ACC112 (cell line): ENCODE results near the gene ABTB1.
A peak's percentile ranks its signal among the peaks of the same experiment; 100 is the strongest.

Source experiments
- H2AFZ ChIP-seq: fragments of 200-600 bp; sonication (generic); one replicate; pipeline ENCODE4 v1.6.0; 2017; ENCODE audit warnings: antibody characterized with exemption, low read length; ENCODE audit not compliant: unreplicated experiment
- H3K27ac ChIP-seq: fragments of 200-600 bp; sonication (generic); 2 replicates; pipeline ENCODE4 v1.5.1; 2014; ENCODE audit warnings: low read depth, mild to moderate bottlenecking, antibody characterized with exemption, low read length, moderate library complexity
- H3K27me3 ChIP-seq: fragments of 200-600 bp; sonication (generic); 2 replicates; pipeline ENCODE4 v1.6.1; 2014; ENCODE audit warnings: mild to moderate bottlenecking, antibody characterized with exemption, low read length, moderate library complexity, mixed read lengths; ENCODE audit not compliant: insufficient read depth
- H3K36me3 ChIP-seq: fragments of 200-600 bp; sonication (generic); 2 replicates; pipeline ENCODE4 v1.6.1; 2016; ENCODE audit warnings: mild to moderate bottlenecking, antibody characterized with exemption, low read length, moderate library complexity, mixed read lengths; ENCODE audit not compliant: insufficient read depth
- H3K4me1 ChIP-seq: fragments of 200-600 bp; sonication (generic); one replicate; pipeline ENCODE4 v1.6.1; 2016; ENCODE audit warnings: low read length, mixed read lengths; ENCODE audit not compliant: insufficient read depth, unreplicated experiment, control insufficient read depth
- H3K4me3 ChIP-seq: fragments of 200-600 bp; sonication (generic); 2 replicates; pipeline ENCODE4 v1.5.1; 2014; ENCODE audit warnings: mild to moderate bottlenecking, low read depth, low read length
- H3K79me2 ChIP-seq: fragments of 200-600 bp; sonication (generic); one replicate; pipeline ENCODE4 v1.6.0; 2016; ENCODE audit warnings: low read length; ENCODE audit not compliant: control insufficient read depth, unreplicated experiment, insufficient read depth

ABTB1 gene

GRCh38 chr3:127672429-127673190 lies at the start of gene ABTB1:
ABTB1 (plus strand) TSS chr3:127672952; CDS start chr3:127673026, 74 bp downstream.
- H3K4me3 ChIP-seq: peak within 1 kb of the TSS; percentile 99
- H3K27me3 ChIP-seq: no peaks in the 10 kb centered on the region
- H3K4me1 ChIP-seq: no peaks in the 10 kb centered on the region
- peak within 1 kb of the TSS; percentile 64; the same call in 1 of the 2 replicates for H3K27ac ChIP-seq
- H3K36me3 ChIP-seq: no peaks in the 10 kb centered on the region
- peak within 1 kb of the TSS; percentile 97 for H2AFZ ChIP-seq
- H3K79me2 ChIP-seq: no peaks in the 10 kb centered on the region

- Histone ChIP-seq H3K4me1 (no peaks in the 10 kb centered on the region), H3K27me3 (peaks cover 8% of the 10 kb centered on the region; the same call in 1 of the 2 replicates), H2AFZ (no peak overlapping the region), H3K27ac (no peak overlapping the region), H3K4me3 (no peak overlapping the region), H3K79me2 (no peaks in the 10 kb centered on the region), H3K36me3 (peaks cover 7% of the 10 kb centered on the region; the same call in 1 of the 2 replicates)
These were observed 48.7 kb upstream of the ABTB1 start for GRCh38 chr3:127624063-127624462.

GRCh38 chr3:127625821-127626220 lies 46.9 kb upstream of the ABTB1 start:
- peaks cover 7% of the 10 kb centered on the region for H3K4me1 ChIP-seq
- no peak overlapping the region for H3K4me3 ChIP-seq
- peaks cover 15% of the 10 kb centered on the region for H3K27me3 ChIP-seq
- no peak overlapping the region for H3K27ac ChIP-seq
- H2AFZ ChIP-seq: no peak overlapping the region
- H3K36me3 ChIP-seq: peaks cover 5% of the 10 kb centered on the region; the same call in 1 of the 2 replicates
- H3K79me2 ChIP-seq: peaks cover 2% of the 10 kb centered on the region

GRCh38 chr3:127628426-127628787 lies 44.3 kb upstream of the ABTB1 start:
- H2AFZ ChIP-seq: no peak overlapping the region
- H3K4me1 ChIP-seq: peaks cover 7% of the 10 kb centered on the region
- no peaks in the 10 kb centered on the region for H3K36me3 ChIP-seq
- peak overlapping the region; percentile 55 for H3K4me3 ChIP-seq
- peaks cover 2% of the 10 kb centered on the region for H3K79me2 ChIP-seq
- H3K27ac ChIP-seq: no peak overlapping the region
- peaks cover 15% of the 10 kb centered on the region for H3K27me3 ChIP-seq

- H3K4me3 ChIP-seq: peak within 1 kb of the TSS; percentile 86
- H3K79me2 ChIP-seq: peaks cover 2% of the 10 kb centered on the region
- H3K36me3 ChIP-seq: no peaks in the 10 kb centered on the region
- no peak within 1 kb of the TSS for H3K27ac ChIP-seq
- H3K4me1 ChIP-seq: peaks cover 7% of the 10 kb centered on the region
- H2AFZ ChIP-seq: peak within 1 kb of the TSS; percentile 88
- H3K27me3 ChIP-seq: peaks cover 15% of the 10 kb centered on the region
These were observed 43.8 kb upstream of the ABTB1 start, which contains the start of gene PODXL2 for GRCh38 chr3:127628788-127629466. PODXL2 (plus strand) TSS chr3:127629185; CDS start chr3:127629220, 35 bp downstream.

- Histone ChIP-seq H3K36me3 (no peaks in the 10 kb centered on the region), H2AFZ (peak overlapping the region; percentile 88), H3K27me3 (peaks cover 15% of the 10 kb centered on the region)
These were observed 43.0 kb upstream of the ABTB1 start for GRCh38 chr3:127629467-127630403.

GRCh38 chr3:127630811-127631714 lies 41.7 kb upstream of the ABTB1 start:
- peaks cover 2% of the 10 kb centered on the region for H3K79me2 ChIP-seq
- H3K36me3 ChIP-seq: no peaks in the 10 kb centered on the region
- peaks cover 15% of the 10 kb centered on the region for H3K27me3 ChIP-seq
- peaks cover 7% of the 10 kb centered on the region for H3K4me1 ChIP-seq
- H2AFZ ChIP-seq: no peak overlapping the region
- H3K4me3 ChIP-seq: no peak overlapping the region
- H3K27ac ChIP-seq: no peak overlapping the region

More at GRCh38 chr3:127629467-127630403, 43.0 kb upstream of the ABTB1 start:
- Histone ChIP-seq H3K4me3 (peak overlapping the region; percentile 86), H3K4me1 (peaks cover 7% of the 10 kb centered on the region), H3K79me2 (peaks cover 2% of the 10 kb centered on the region), H3K27ac (no peak overlapping the region)

GRCh38 chr3:127632035-127632820 lies 40.5 kb upstream of the ABTB1 start:
- H3K79me2 ChIP-seq: peaks cover 2% of the 10 kb centered on the region
- peaks cover 7% of the 10 kb centered on the region for H3K4me1 ChIP-seq
- H3K27ac ChIP-seq: no peak overlapping the region
- no peaks in the 10 kb centered on the region for H3K36me3 ChIP-seq
- no peak overlapping the region for H3K4me3 ChIP-seq
- no peak overlapping the region for H2AFZ ChIP-seq
- H3K27me3 ChIP-seq: peaks cover 12% of the 10 kb centered on the region

GRCh38 chr3:127634653-127635052 lies 38.1 kb upstream of the ABTB1 start:
- Histone ChIP-seq H3K36me3 (no peaks in the 10 kb centered on the region), H3K4me3 (no peak overlapping the region), H3K79me2 (peaks cover under 1% of the 10 kb centered on the region), H3K4me1 (peaks cover 7% of the 10 kb centered on the region), H2AFZ (no peak overlapping the region), H3K27ac (no peak overlapping the region), H3K27me3 (peaks cover 5% of the 10 kb centered on the region; the same call in 1 of the 2 replicates)
